Uterus (tissue), 2 donors: Measurements from ENCODE around the gene MET.

Experiments used
- POLR2A ChIP-seq, 2 donors: fragments of 450-650 bp; IDR thresholded peaks; one replicate each; pipeline ENCODE4 v1.6.1; 2016; ENCODE audit warnings: antibody characterized with exemption in 2 of 2, mild to moderate bottlenecking in 1 of 2, moderate library complexity in 1 of 2
- TF ChIP-seq, protein P1 (sequence below), 4 experiments: fragments of 200-600 bp in 2 of 4; fragments of 450-650 bp in 2 of 4; sonication (generic) in 2 of 4; IDR thresholded peaks; one replicate each; pipeline ENCODE4 v1.5.1; 2016 to 2019; ENCODE audit warnings: antibody characterized with exemption in 4 of 4, mild to moderate bottlenecking in 2 of 4, moderate library complexity in 1 of 4

DNA sequence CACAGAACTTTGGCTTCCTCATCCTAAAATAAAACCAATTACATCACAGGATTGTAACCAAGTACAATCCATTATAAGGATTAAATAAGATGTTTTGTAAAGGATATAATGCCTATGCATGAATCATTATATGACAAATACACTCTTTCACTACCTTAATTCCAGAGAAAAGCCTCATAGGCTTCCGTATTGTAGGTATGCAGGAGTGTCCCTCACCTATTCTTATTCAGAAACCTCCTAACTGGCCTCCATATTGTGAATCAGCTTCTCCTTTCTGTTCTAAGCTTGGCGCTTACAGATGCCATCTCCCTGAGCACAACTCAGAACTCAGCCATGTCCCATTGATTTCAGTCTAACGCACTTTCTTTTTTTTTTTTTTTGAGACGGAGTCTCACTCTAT is 120.8 kb downstream of the MET start:
- TF ChIP-seq, protein P1, sequence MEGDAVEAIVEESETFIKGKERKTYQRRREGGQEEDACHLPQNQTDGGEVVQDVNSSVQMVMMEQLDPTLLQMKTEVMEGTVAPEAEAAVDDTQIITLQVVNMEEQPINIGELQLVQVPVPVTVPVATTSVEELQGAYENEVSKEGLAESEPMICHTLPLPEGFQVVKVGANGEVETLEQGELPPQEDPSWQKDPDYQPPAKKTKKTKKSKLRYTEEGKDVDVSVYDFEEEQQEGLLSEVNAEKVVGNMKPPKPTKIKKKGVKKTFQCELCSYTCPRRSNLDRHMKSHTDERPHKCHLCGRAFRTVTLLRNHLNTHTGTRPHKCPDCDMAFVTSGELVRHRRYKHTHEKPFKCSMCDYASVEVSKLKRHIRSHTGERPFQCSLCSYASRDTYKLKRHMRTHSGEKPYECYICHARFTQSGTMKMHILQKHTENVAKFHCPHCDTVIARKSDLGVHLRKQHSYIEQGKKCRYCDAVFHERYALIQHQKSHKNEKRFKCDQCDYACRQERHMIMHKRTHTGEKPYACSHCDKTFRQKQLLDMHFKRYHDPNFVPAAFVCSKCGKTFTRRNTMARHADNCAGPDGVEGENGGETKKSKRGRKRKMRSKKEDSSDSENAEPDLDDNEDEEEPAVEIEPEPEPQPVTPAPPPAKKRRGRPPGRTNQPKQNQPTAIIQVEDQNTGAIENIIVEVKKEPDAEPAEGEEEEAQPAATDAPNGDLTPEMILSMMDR (IDR thresholded peaks at IDR 0.05): no peak
- TF ChIP-seq POLR2A (IDR thresholded peaks at IDR 0.05): no peak
